CD1c-positive myeloid dendritic cell (primary cell): ENCODE data around the gene NSUN4.

Source experiments
- DNase-seq: peaks from one replicate; pipeline ENCODE4 v3.0.0-alpha.2; 2016; ENCODE audit errors: extremely low spot score

NSUN4 gene

GRCh38 chr1:46405724-46406123 lies 65.1 kb downstream of the NSUN4 start:
- peak; percentile 17 for DNase-seq

- no peak for DNase-seq
These were observed 66.4 kb downstream of the NSUN4 start for GRCh38 chr1:46406881-46407608.

GRCh38 chr1:46407636-46408035 lies 67.0 kb downstream of the NSUN4 start:
- no peak for DNase-seq

- no peak for DNase-seq
These were observed 67.9 kb downstream of the NSUN4 start for GRCh38 chr1:46408356-46409062.

GRCh38 chr1:46409063-46409372 lies 68.4 kb downstream of the NSUN4 start:
- no peak for DNase-seq

GRCh38 chr1:46410156-46411009 lies 69.8 kb downstream of the NSUN4 start:
- no peak for DNase-seq

GRCh38 chr1:46411010-46411405 lies 70.4 kb downstream of the NSUN4 start:
- DNase-seq, result no peak
